ENCODE data around the gene FOXL3. TPM values are rescaled to one million over a fixed set of nuclear protein-coding genes. Genes with fewer than 3 reads are reported as not detected.

FOXL3 gene
- total RNA-seq, 1 experiment from 2014 or later: not detected

DNA sequence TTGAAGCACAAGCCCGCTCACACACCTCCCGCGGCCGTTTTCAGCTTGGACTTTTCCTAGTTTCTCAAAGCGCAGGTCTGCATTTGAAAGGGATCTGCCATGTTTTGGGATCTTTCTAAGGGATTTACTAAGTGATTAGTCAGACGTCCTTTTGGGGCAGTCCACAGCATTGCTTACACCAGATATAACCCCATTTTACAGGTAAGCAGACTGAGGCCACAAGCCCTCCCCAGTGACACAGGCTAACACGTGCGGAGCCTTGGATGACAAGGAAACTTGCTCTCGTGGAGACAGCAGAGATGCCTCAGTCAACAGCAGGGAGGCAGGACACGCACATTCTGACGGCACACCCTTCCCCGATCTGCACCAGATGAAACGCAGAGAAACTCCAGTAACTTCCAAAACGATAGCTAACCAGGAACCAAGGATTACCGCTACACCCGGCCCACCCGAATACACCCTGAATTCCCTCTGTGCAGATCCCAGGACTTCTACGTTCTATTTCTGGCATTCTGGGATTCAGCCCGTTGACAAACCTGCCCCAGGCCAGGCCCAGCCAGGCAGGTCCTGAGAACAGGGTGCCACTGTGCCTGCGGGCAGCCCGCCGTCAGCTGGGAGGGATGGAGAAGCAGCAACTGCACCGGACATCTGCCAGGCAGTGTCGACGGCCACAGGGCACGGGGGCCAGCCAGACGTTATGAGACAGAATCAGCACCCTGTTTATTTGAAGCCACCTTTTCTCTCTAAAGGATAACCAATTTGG is 27.9 kb downstream of the FOXL3 start:
- no peak overlapping the region for H3K4me2 ChIP-seq (ENCODE audit: low read length)
- no peak overlapping the region for H3K4me3 ChIP-seq (replicated peaks in 1 of 2; ENCODE audit: low read depth in 1 of 2, low read length in 2 of 2)
- no peaks in the 10 kb centered on the region; the same call in 1 of the 2 replicates for H3K9me2 ChIP-seq (ENCODE audit: insufficient read depth)
- no peak for ATAC-seq
- H4K20me1 ChIP-seq (ENCODE audit: insufficient read depth): no peaks in the 10 kb centered on the region
- ChIA-PET CTCF (no interaction called here), POLR2A (no interaction called here), RAD21 (ENCODE audit: low non-redundant PET in 1 of 2, low total read pairs in 2 of 2, uncharacterized antibody in 2 of 2, unreplicated experiment in 2 of 2) (no interaction called here)
- 0 out of 4 replicates have a peak, but pooled peaks cover 0 to 5% of the 10 kb centered on the region in 2 experiments for H3K9me3 ChIP-seq (ENCODE audit: control insufficient read depth in 1 of 2, insufficient read depth in 1 of 2, low read depth in 1 of 2, low read length in 2 of 2)
- intact Hi-C loops (cut with micrococcal nuclease): no loop called here
- DNase-seq (ENCODE audit: low read depth, low spot score): no peak
- H3K36me3 ChIP-seq (ENCODE audit: control insufficient read depth in 1 of 2, insufficient read depth in 2 of 2, low read length in 2 of 2): no peaks in the 10 kb centered on the region
- no peak for TF ChIP-seq ZFX (IDR thresholded peaks at IDR 0.05)
- no peak for TF ChIP-seq SRF (IDR thresholded peaks at IDR 0.05; ENCODE audit: low read depth)
- no peak overlapping the region for H2AFZ ChIP-seq (ENCODE audit: low read depth, low read length, poor library complexity, severe bottlenecking)
- H3K27me3 ChIP-seq (ENCODE audit: insufficient read depth, low read length): peaks cover 7% of the 10 kb centered on the region; the same call in 1 of the 2 replicates
- no peak overlapping the region for H3K27ac ChIP-seq (ENCODE audit: low read depth, low read length)
- no peaks in the 10 kb centered on the region for H3K79me2 ChIP-seq (ENCODE audit: insufficient read depth, low read length)
- H3K4me1 ChIP-seq (ENCODE audit: control insufficient read depth in 1 of 2, insufficient read depth in 2 of 2, low read length in 2 of 2): no peaks in the 10 kb centered on the region
- H3K9ac ChIP-seq (ENCODE audit: low read length): no peak overlapping the region
- BruUV-seq (replicated peaks): no TSS peak

DNA sequence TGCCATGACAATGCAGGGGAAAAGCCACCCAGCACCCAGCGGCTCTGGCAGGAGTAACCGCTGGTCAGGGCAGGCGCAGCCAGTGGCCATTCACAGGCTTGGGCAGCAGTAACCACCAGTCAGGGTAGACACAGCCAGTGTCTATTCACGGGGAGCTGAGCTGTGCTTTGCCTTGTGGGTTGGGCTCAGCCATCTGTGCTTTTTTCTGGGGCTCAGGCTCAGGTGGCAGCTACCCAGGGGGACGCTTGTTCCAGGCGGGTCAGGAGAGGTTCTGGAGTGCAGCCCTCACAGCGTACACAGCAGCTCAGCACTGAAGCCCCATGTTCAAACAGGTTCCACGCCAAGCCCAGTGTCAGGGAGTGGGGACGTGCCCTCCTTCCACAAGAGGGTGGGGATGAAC is 28.5 kb downstream of the FOXL3 start:
- H3K4me3 ChIP-seq (replicated peaks in 1 of 2; ENCODE audit: low read depth in 1 of 2, low read length in 2 of 2): no peak overlapping the region
- ChIA-PET RAD21 (ENCODE audit: low non-redundant PET in 1 of 2, low total read pairs in 2 of 2, uncharacterized antibody in 2 of 2, unreplicated experiment in 2 of 2) (no interaction called here), POLR2A (interaction anchor here (0.6 kb wide), 1 partner anchor 200 kb away, joined by 4 read pairs; no protein-coding TSS in a partner anchor), CTCF (no interaction called here)
- no peaks in the 10 kb centered on the region for H3K4me1 ChIP-seq (ENCODE audit: control insufficient read depth in 1 of 2, insufficient read depth in 2 of 2, low read length in 2 of 2)
- no peaks in the 10 kb centered on the region for H3K36me3 ChIP-seq (ENCODE audit: control insufficient read depth in 1 of 2, insufficient read depth in 2 of 2, low read length in 2 of 2)
- peaks cover 2% of the 10 kb centered on the region; the same call in 1 of the 2 replicates for H3K27me3 ChIP-seq (ENCODE audit: insufficient read depth, low read length)
- no peak overlapping the region for H3K27ac ChIP-seq (ENCODE audit: low read depth, low read length)
- ATAC-seq: no peak
- H3K9ac ChIP-seq (ENCODE audit: low read length): no peak overlapping the region
- DNase-seq (ENCODE audit: low read depth, low spot score): no peak
- TF ChIP-seq POLR2AphosphoS5 (IDR thresholded peaks at IDR 0.05; ENCODE audit: low read depth, low read length) (no peak), CBX3 (IDR thresholded peaks at IDR 0.05; ENCODE audit: low read depth) (no peak), EGR1 (IDR thresholded peaks at IDR 0.05; ENCODE audit: low read depth) (no peak)
- no peaks in the 10 kb centered on the region for H4K20me1 ChIP-seq (ENCODE audit: insufficient read depth)
- BruUV-seq (replicated peaks): no TSS peak
- 0 out of 4 replicates have a peak, but pooled peaks cover 0 to 5% of the 10 kb centered on the region in 2 experiments for H3K9me3 ChIP-seq (ENCODE audit: control insufficient read depth in 1 of 2, insufficient read depth in 1 of 2, low read depth in 1 of 2, low read length in 2 of 2)
- no peaks in the 10 kb centered on the region; the same call in 1 of the 2 replicates for H3K9me2 ChIP-seq (ENCODE audit: insufficient read depth)
- intact Hi-C loops (cut with micrococcal nuclease): no loop called here
- H3K79me2 ChIP-seq (ENCODE audit: insufficient read depth, low read length): no peaks in the 10 kb centered on the region
- no peak overlapping the region for H3K4me2 ChIP-seq (ENCODE audit: low read length)
- no peak overlapping the region for H2AFZ ChIP-seq (ENCODE audit: low read depth, low read length, poor library complexity, severe bottlenecking)
